Astrocyte of the spinal cord (primary cell): ENCODE data around the gene TMED4.
"Not testable (repeated sequence)": the region's sequence is repeated elsewhere in the genome, so short reads cannot be mapped to it uniquely, and the experiment has no call there.

Experiments
- DNase-seq: peaks from one replicate; pipeline ENCODE4 v3.0.0; 2011; ENCODE audit warnings: low read depth, low spot score
- H3K4me3 ChIP-seq: 2 replicates; pipeline ENCODE4 v1.5.1; 2011; ENCODE audit warnings: low read depth, mild to moderate bottlenecking, low read length, moderate library complexity
- CTCF ChIP-seq: IDR thresholded peaks from 2 replicates; pipeline ENCODE4 v1.5.1; 2012; ENCODE audit warnings: low read depth, mild to moderate bottlenecking, low read length, inconsistent platforms
- in situ Hi-C: cut with HindIII; loops from 2 replicates; pipeline ENCODE4 v1.10.0; 2017; ENCODE audit warnings: low sequenced_read_pairs

Gene TMED4

GRCh38 chr7:44563171-44563679 is 18.8 kb downstream of the TMED4 start:
- TF ChIP-seq CTCF, result no peak
- H3K4me3 ChIP-seq, result no peak overlapping the region
- DNase-seq, result no peak
- in situ Hi-C loops, result no loop called here

GRCh38 chr7:44562622-44562962 is 19.4 kb downstream of the TMED4 start:
- H3K4me3 ChIP-seq, DNase-seq, in situ Hi-C loops: not testable (repeated sequence)

- no peak overlapping the region for H3K4me3 ChIP-seq
- no peak for DNase-seq
- no peak for TF ChIP-seq CTCF
- in situ Hi-C loops, result no loop called here
Measured at GRCh38 chr7:44561962-44562621, 19.9 kb downstream of the TMED4 start.

- TF ChIP-seq CTCF, result no peak
- no peak overlapping the region for H3K4me3 ChIP-seq
- DNase-seq, result no peak
- in situ Hi-C loops, result no loop called here
Measured at GRCh38 chr7:44561481-44561880, 20.6 kb downstream of the TMED4 start.

- no peak overlapping the region for H3K4me3 ChIP-seq
- in situ Hi-C loops, result no loop called here
- DNase-seq, result no peak
- TF ChIP-seq CTCF, result no peak
Measured at GRCh38 chr7:44559485-44559884, 22.5 kb downstream of the TMED4 start.

GRCh38 chr7:44557485-44557884 is 24.5 kb downstream of the TMED4 start:
- H3K4me3 ChIP-seq, result no peak overlapping the region
- no peak for TF ChIP-seq CTCF
- DNase-seq, result no peak
- in situ Hi-C loops, result no loop called here

- DNase-seq, result no peak
- in situ Hi-C loops, result no loop called here
- no peak overlapping the region for H3K4me3 ChIP-seq
- no peak for TF ChIP-seq CTCF
Measured at GRCh38 chr7:44555350-44555749, 26.7 kb downstream of the TMED4 start.

- in situ Hi-C loops, DNase-seq, H3K4me3 ChIP-seq: not testable (repeated sequence)
Measured at GRCh38 chr7:44552473-44553005, 29.5 kb downstream of the TMED4 start.
